Measurements from ENCODE around the gene CD99.

The CD99 gene

GRCh38 chrX:2676794-2677675, 14.1 kb upstream of the CD99 start:
- DNase-seq = no peak

- no peak for DNase-seq
These were observed 13.3 kb upstream of the CD99 start for GRCh38 chrX:2677764-2678163.

DNA sequence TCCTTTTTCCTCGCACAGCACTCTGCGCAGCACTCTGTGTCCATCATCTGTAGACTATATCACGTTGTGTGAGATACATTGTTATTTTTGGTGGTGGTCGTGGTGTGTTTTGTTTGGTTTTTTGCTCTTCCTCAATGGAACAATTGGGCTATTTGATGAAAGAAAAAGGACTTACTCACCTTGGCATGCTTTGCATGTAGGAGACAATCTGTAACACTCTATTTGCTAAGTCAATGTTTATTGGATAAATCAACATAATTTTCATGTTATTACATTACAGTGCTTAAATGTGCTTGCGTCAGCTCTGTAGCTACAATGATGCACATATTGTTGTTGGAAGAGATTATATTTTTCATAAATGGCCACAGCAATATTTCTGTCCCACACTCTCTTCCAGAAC, 12.5 kb upstream of the CD99 start:
- no peak for DNase-seq

DNA sequence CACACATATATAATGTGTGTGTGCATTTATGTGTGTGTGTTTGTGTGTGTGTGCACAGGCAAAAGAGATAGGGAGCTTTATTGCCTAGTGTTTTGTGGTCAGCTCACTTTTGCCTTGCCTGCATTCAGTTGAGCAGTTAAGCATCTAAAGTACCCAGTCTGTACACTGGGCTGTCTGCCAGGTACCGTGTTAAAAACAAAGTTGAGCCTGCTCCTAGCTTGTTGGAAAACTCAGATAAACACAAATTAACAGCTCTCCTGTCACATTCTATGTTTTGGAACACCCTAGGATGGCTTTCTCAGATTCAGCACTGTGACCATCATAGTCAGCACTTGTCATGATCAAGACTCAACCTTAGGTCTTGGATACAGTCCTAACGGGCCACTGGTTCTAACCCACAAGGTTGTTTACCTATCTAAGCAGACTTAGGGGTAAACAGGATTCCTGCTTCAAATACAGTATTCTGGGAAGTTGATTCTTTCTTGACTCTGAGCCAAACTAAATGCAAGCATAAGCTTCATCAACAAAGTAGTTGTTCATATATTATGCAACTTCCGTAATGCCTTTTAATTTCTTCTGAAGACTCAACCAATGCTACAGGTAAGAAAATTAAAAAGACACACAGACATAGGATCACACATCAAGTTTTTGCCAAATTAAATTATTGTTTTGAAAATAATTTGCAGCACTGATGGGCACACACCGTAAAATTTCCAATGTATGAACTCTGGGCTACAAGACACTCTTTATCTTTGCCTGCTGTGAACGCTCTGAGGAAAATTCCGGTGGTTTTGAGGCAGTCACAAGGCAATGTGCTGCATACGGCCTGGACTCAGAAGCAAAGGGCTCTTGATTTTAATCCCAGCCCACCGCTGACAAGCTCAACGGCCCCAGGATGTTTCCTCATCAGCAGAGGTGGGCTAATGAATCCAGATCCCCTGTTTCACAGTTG, 11.3 kb upstream of the CD99 start:
- no peak for DNase-seq

- no peak for DNase-seq
These were observed 10.4 kb upstream of the CD99 start for GRCh38 chrX:2680486-2681348.

DNA sequence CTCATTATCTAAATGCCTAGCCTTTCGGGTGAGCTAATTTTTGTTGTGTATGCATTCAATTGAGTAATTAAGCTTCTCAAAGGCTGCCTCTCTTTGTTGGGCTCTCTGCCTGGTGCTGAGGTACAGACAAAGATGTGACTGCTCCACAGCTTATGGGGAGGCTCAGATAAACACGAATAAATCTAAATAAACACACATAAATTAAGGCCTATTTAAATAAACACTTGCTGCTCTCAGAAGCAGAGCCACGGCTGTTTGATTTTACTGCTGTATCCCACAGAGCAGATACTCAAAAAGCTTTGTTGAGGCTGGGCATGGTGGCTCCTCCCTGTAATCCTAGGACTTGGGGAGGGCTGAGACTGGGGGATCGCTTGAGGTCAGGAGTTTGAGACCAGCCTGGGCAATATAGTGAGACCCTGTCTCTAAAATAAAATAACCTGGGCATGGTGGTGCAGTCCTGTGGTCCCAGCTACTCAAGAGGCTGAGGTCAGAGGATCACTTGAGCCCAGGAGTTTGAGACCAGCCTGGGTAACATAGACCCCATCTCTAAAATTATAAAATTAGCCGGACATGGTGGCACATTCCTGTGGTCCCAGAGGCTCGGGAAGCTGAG, 8.4 kb upstream of the CD99 start:
- DNase-seq = no peak

- no peak for DNase-seq
These were observed 6.8 kb upstream of the CD99 start for GRCh38 chrX:2684256-2684655.

DNA sequence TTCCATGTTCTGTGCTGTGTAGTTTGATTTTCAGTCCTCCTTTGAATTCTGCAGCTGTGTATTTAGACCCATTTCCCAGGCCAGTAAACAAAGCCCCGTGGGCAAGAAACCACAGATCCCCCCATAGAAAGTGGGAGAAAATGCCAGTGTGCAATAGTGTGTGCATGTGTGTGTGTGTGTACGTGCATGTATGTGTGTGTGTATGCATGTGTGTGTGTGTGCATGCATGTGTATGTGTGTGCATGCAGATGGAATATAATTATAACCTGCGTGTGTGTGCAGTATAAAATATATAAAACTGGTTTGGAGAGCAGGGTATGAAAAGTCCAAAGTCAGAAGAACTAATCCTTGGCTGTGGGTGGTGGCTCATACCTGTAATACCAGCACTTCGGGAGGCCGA, 5.2 kb upstream of the CD99 start:
- DNase-seq = no peak

GRCh38 chrX:2689773-2690666, 1.1 kb upstream of the CD99 start:
- DNase-seq = no peak

- DNase-seq = peak; percentile 49
These were observed 587 bp downstream of the CD99 start for GRCh38 chrX:2691543-2692220.

DNA sequence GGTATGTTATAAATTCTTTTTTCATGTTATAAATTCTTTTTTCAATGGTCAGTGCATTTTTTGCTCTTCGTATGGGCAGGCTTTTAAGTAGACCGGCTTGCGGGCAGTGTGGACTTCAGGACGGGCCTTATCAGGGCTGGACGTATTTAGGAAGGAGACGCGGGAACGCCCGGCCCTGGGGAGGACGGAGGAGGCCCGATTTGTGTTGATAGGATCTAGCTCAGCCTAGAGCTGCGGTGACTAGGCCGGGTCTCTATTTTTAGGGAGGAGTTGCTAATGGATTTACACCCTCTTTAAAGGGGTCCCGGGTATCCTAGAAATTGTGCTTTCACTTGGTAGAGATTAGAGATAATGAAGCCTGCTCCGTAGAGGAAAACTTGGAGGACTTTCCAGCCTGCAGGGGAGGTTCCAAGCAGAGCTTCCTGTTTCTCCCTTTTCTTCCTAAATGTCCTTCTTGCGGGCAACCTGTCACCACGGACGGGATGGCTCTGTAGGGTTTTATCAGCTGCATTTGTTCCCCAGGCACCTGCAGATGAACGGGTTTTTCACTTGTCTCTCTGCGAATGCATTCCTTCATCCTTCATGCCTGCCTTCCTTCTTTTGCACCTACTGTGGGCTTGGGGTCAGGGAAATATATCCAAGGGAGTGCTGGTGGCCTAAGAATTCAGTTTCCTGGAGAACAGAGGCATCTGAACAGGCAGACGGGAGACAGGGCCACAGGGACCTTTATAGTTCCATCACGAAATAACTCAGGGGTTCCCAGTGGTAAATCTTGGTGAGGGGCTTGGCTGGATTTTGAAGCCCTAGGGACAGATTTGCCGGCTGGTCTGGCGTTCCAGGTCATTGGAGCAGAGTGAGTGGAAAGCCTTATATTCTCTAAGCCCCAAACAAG, 1.4 kb downstream of the CD99 start:
- no peak for DNase-seq

DNA sequence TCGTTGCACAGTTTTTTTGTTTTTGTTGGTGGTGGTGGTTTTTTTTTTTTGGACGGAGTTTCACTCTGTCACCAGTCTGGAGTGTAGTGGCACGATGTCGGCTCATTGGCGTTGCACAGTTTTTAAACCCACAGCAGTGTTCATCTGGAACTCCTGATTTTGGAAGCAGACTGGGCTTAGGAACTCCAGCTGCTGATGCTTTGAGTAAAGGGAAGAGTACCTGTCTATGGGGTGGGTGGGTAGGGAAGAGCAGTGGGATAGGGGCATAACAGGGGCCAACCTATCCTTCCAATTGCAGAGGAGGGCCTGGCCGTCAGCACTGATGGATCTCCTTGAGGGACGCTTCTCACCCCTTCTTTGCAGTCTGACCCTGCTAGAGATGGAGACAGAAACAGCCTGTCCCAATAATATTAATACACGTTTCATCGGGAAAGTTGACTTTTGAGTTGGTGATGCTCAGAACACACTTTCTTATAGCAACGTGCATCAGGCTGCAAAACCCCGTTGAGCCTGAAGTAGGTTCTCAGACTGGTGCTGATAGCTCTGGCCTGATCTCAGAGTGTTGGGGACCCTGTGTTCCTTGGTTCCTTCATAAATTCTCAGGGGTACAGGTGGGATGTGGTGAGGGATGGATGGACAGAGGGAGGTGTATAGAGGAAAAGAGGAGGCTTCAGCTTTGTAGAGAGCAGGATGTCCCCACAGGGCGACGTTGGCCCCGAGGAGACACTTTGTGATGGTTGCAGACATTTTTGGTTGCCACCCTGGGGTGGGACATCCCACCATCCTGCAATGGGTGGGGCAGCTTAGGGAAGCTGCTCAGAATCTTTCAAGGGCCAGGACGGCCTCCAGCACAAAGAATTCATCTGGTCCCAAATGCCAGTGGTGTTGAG, 2.3 kb downstream of the CD99 start:
- no peak for DNase-seq

DNA sequence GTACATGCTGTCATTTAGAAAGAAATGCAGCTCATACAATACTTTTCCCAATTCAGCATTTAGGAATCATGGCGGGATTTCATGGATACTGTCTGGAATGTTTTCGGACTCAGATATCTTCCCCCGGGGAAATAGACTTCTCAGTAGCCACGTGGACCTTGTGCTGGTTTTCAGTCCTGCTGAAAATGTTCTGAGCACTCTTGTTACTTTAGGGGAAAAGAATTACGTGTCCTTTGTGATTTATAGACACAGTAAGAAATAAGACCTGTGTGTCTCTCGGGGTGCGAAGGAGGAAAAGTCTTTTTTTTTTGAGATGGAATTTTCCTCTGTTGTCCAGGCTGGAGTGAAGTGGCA, 3.8 kb downstream of the CD99 start:
- DNase-seq = no peak

GRCh38 chrX:2696698-2697215, 5.7 kb downstream of the CD99 start:
- DNase-seq = peak; percentile 31

DNA sequence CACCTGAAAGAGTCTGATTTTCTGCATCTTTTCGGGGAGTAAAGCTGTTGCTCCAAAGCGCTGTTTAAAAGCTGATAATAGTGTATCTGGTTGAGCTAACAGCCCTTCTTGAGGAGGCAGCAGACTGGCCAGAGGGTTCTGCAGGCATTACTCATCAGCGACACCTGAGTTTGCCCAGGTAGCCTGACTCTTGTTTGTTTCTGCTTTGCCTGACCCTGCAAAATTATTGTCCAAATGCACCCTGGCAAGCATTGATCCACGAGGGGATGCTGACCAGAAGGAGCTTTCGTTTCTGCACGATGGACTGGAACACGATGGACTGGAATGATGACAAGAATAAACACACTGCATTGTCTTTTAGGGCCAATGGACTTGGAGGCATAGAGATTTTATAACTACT, 6.2 kb downstream of the CD99 start:
- no peak for DNase-seq

- no peak for DNase-seq
These were observed 6.7 kb downstream of the CD99 start for GRCh38 chrX:2697741-2698299.

- no peak for DNase-seq
These were observed 7.5 kb downstream of the CD99 start for GRCh38 chrX:2698604-2699003.

DNA sequence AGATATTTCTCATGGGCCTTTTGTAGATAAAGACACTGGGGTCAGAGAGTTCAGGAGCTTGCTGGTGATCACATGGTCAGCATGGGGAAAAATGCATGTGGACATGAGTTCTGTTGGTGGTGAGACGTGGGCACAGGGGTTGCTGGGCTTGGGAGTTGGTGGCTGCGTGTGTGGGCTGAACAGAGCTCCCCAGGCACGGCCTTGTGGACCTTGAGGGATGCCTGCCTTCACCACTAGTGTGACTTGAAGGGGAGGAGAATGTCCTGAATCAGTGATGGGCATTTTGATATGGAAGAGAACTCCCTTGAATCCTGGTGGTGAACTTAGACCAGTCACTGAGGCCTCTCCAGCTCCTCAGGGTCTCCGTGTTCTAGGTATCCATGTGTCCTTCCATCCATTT, 8.9 kb downstream of the CD99 start:
- no peak for DNase-seq
